HepG2 (cell line): ENCODE results near the gene NOTCH3. TPM values are rescaled to one million over a fixed set of nuclear protein-coding genes. Genes with fewer than 3 reads are reported as not detected.

Source experiments
- ATAC-seq: fragments of 200-7000 bp; cut with Tn5 transposase; 3 replicates; pipeline ENCODE4 v1.9.1; 2020; ENCODE audit warnings: mild to moderate bottlenecking, moderate library complexity
- BruUV-seq: library from RNA; stranded (reverse); fragments of 400-500 nt; replicated peaks from 2 replicates; lab custom pipeline; 2021; lab: Mats Ljungman, UMichigan
- CTCF ChIA-PET: fragments of 300-600 bp; formaldehyde crosslinking; extraction: SDS; loops from one replicate; lab custom pipeline; 2021; ENCODE audit warnings: low total read pairs, inconsistent platforms, low intra/inter-chr PET ratio; lab: Yijun Ruan, JAX
- POLR2A ChIA-PET: fragments of 350-600 bp; sonication (Branson Sonifier 250); formaldehyde crosslinking; loops from one replicate; lab custom pipeline; 2020; ENCODE audit warnings: antibody characterized with exemption, inconsistent platforms; lab: Yijun Ruan, JAX
- DNase-seq: peaks from one replicate; pipeline ENCODE4 v3.0.0-alpha.2; 2015; ENCODE audit warnings: low spot score
- FAIRE-seq: peaks from 3 replicates; lab custom pipeline; 2011; peaks lifted over from hg19 to GRCh38; lab: Jason Lieb, UNC
- H2AFZ ChIP-seq: one replicate; pipeline ENCODE4 v1.6.1; 2011; ENCODE audit warnings: low read length, inconsistent platforms
- H3K27ac ChIP-seq: fragments of 300-600 bp; 3 replicates; pipeline ENCODE4 v1.8.0; 2011; ENCODE audit warnings: mixed run types, mild to moderate bottlenecking, mixed read lengths, low read length, inconsistent platforms; ENCODE audit not compliant: insufficient read depth; ENCODE audit errors: extremely low read length
- H3K27me3 ChIP-seq, 2 experiments: fragments of 200-600 bp in 1 of 2; 2 replicates in 1 of 2; 3 replicates in 1 of 2; pipeline versions ENCODE4 v1.6.0 to v1.8.0; 2011; ENCODE audit warnings: low read length in 2 of 2, mild to moderate bottlenecking in 2 of 2, moderate library complexity in 2 of 2, inconsistent platforms in 1 of 2; ENCODE audit not compliant: insufficient read depth in 2 of 2, control insufficient read depth in 1 of 2
- H3K36me3 ChIP-seq, 2 experiments: fragments of 200-600 bp in 1 of 2; replicated peaks in 1 of 2; 2 replicates in 1 of 2; 3 replicates in 1 of 2; pipeline versions ENCODE4 v1.5.1 to v1.8.0; 2011; ENCODE audit warnings: low read length in 2 of 2, inconsistent platforms in 1 of 2; ENCODE audit not compliant: insufficient read depth in 2 of 2, control insufficient read depth in 1 of 2
- H3K4me1 ChIP-seq: 2 replicates; pipeline ENCODE4 v1.5.1; 2012; ENCODE audit warnings: low read length, inconsistent platforms; ENCODE audit not compliant: insufficient read depth
- H3K4me2 ChIP-seq: 2 replicates; pipeline ENCODE4 v1.6.0; 2011; ENCODE audit warnings: low read depth, low read length, inconsistent platforms
- H3K4me3 ChIP-seq, 3 experiments: fragments of 200-600 bp in 1 of 3; sonication (generic), shearing (Covaris generic) in 1 of 3; replicated peaks in 1 of 3; 2 replicates each; pipeline ENCODE4 v1.5.1; 2011 to 2016; ENCODE audit warnings: low read length in 3 of 3, inconsistent platforms in 2 of 3, low read depth in 2 of 3, mild to moderate bottlenecking in 2 of 3, control low read depth in 1 of 3, mixed read lengths in 1 of 3; ENCODE audit not compliant: insufficient read depth in 1 of 3
- H3K79me2 ChIP-seq: one replicate; pipeline ENCODE4 v1.6.1; 2011; ENCODE audit warnings: low read length, inconsistent platforms; ENCODE audit not compliant: insufficient read depth
- H3K9ac ChIP-seq: 2 replicates; pipeline ENCODE4 v1.6.0; 2011; ENCODE audit warnings: mild to moderate bottlenecking, low read depth, low read length, inconsistent platforms; ENCODE audit not compliant: insufficient read depth
- H3K9me3 ChIP-seq: 2 replicates; pipeline ENCODE4 v1.5.1; 2012; ENCODE audit warnings: mild to moderate bottlenecking, low read length
- H4K20me1 ChIP-seq: 2 replicates; pipeline ENCODE4 v1.6.0; 2011; ENCODE audit warnings: inconsistent platforms, mild to moderate bottlenecking, low read length, moderate library complexity; ENCODE audit not compliant: insufficient read depth
- ASH2L ChIP-seq: fragments of 300-600, 200-600 bp; sonication (generic); IDR thresholded peaks from 2 replicates; pipeline ENCODE4 v1.7.0; 2017; ENCODE audit warnings: low read depth, mild to moderate bottlenecking, moderate library complexity, mixed read lengths, low read length; ENCODE audit not compliant: insufficient read length
- ETV6 ChIP-seq: sonication (generic); formaldehyde crosslinking; conservative IDR thresholded peaks from 2 replicates; pipeline ENCODE4 v1.4.0; 2020; ENCODE audit warnings: missing genetic modification reagents
- KLF13 ChIP-seq: sonication (generic); formaldehyde crosslinking; IDR thresholded peaks from 2 replicates; pipeline ENCODE4 v1.4.0; 2020; ENCODE audit warnings: mild to moderate bottlenecking, missing genetic modification reagents
- KLF16 ChIP-seq, 2 experiments: sonication (generic) in 1 of 2; formaldehyde crosslinking in 1 of 2; IDR thresholded peaks; 2 replicates each; pipeline versions ENCODE4 v1.6.1 to v1.8.0; 2016 to 2023; ENCODE audit warnings: missing genetic modification reagents in 2 of 2, missing compliant biosample characterization in 1 of 2
- PAWR ChIP-seq: sonication (generic); formaldehyde crosslinking; IDR thresholded peaks from 2 replicates; pipeline ENCODE4 v1.4.0; 2020; ENCODE audit warnings: missing genetic modification reagents, mild to moderate bottlenecking, borderline replicate concordance
- RFX3 ChIP-seq: IDR thresholded peaks from 2 replicates; pipeline ENCODE4 v1.6.1; 2016; ENCODE audit warnings: missing biosample characterization, missing genetic modification reagents
- THAP11 ChIP-seq: IDR thresholded peaks from 2 replicates; pipeline ENCODE4 v1.6.1; 2016; ENCODE audit warnings: missing biosample characterization, missing genetic modification reagents
- ZGPAT ChIP-seq: IDR thresholded peaks from 2 replicates; pipeline ENCODE4 v1.6.1; 2016; ENCODE audit warnings: mild to moderate bottlenecking
- ZHX1 ChIP-seq: sonication (generic); formaldehyde crosslinking; IDR thresholded peaks from 2 replicates; pipeline ENCODE4 v1.8.1; 2022; ENCODE audit warnings: low read depth, mild to moderate bottlenecking, missing genetic modification reagents
- ZNF75D ChIP-seq: sonication (generic); formaldehyde crosslinking; IDR thresholded peaks from 2 replicates; pipeline ENCODE4 v1.8.1; 2023; ENCODE audit warnings: missing genetic modification reagents, mild to moderate bottlenecking, borderline replicate concordance
- WGBS: methylation state at CpG from one replicate; pipeline ENCODE4 v1.1.6; 2017; ENCODE audit warnings: low lambda C conversion rate; 5-methylcytosine and 5-hydroxymethylcytosine counted together
- in situ Hi-C: cut with HindIII; loops from 2 replicates; pipeline ENCODE4 v1.10.0; 2017; ENCODE audit warnings: low pct_unique_long_range_greater_than_20kb; ENCODE audit not compliant: extremely low pct_ligation_motif_present
- intact Hi-C: fragments of 100-400 bp; cut with micrococcal nuclease; formaldehyde crosslinking; loops from one replicate; pipeline ENCODE4 v1.10.0; 2022; ENCODE audit not compliant: unreplicated experiment
- polyA plus RNA-seq, 8 experiments: library from polyadenylated mRNA; depleted of rRNA in 3 of 8; stranded (reverse) in 7 of 8; unstranded in 1 of 8; fragments of >200 nt; fragmentation: Illumina TruSeq in 4 of 8; extraction: Trizol in 4 of 8; gene quantifications; 2 replicates each; pipeline versions ENCODE4 v1.2.1 to v1.2.3, GENCODE V29; 2011 to 2016; ENCODE audit warnings: low read depth in 4 of 8, missing spikeins in 1 of 8, mixed read lengths in 1 of 8; ENCODE audit not compliant: insufficient read depth in 1 of 8
- total RNA-seq, 5 experiments: library from RNA; depleted of rRNA; stranded (reverse); fragments of >200 nt; fragmentation: Illumina TruSeq; extraction: Trizol; gene quantifications; 2 replicates each; pipeline ENCODE4 v1.2.3, GENCODE V29; 2016; ENCODE audit warnings: low read depth in 1 of 5
- TF ChIP-seq, protein P1 (sequence below): sonication (generic); formaldehyde crosslinking; IDR thresholded peaks from 2 replicates; pipeline ENCODE4 v1.9.0; 2022; ENCODE audit warnings: missing genetic modification reagents, mild to moderate bottlenecking, borderline replicate concordance
- TF ChIP-seq, protein P2 (sequence below), 2 experiments: sonication (generic) in 1 of 2; formaldehyde crosslinking in 1 of 2; IDR thresholded peaks; 2 replicates each; pipeline versions ENCODE4 v1.4.0 to v1.6.1; 2018 to 2020; ENCODE audit warnings: missing genetic modification reagents in 2 of 2, borderline replicate concordance in 1 of 2, low read depth in 1 of 2, mild to moderate bottlenecking in 1 of 2, missing biosample characterization in 1 of 2
- TF ChIP-seq, protein P3 (sequence below): sonication (generic); formaldehyde crosslinking; IDR thresholded peaks from 2 replicates; pipeline ENCODE4 v1.4.0; 2020; ENCODE audit warnings: mild to moderate bottlenecking, missing genetic modification reagents
- TF ChIP-seq, protein P4 (sequence below): sonication (generic); formaldehyde crosslinking; IDR thresholded peaks from 2 replicates; pipeline ENCODE4 v1.8.0; 2022; ENCODE audit warnings: missing genetic modification reagents, mild to moderate bottlenecking, inconsistent platforms, borderline replicate concordance

Gene NOTCH3
- total and polyA plus RNA-seq, 2 of the 13 experiments (the other 11 are each of a cell fraction or from before 2014, with no cell fraction given), result 0.09 to 0.28 TPM

DNA sequence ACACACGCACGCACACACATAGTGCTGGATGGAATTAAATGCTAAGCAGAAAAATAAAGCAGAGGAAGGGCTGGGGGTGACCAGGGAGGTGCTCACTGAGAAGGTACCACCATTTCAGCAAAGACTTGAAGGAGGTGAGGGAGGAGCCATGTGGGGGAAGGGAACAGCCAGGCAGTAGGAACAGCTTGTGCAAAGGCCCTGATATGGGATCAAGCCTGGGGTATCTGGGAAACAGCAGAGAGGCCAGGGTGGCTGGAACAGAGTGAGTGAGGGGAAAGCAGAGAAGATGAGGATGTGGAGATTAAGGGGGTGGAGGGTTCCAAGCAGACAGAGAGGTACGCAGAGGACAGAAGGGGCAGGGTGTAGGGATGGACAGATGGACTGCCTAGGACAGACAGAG, 25.2 kb downstream of the NOTCH3 start:
- Histone ChIP-seq H3K4me1 (peaks cover 24% of the 10 kb centered on the region), H4K20me1 (no peaks in the 10 kb centered on the region), H3K9me3 (no peaks in the 10 kb centered on the region), H3K4me2 (no peak overlapping the region), H3K27ac (no peak overlapping the region), H3K9ac (no peak overlapping the region), H2AFZ (no peak overlapping the region), H3K79me2 (no peaks in the 10 kb centered on the region), H3K36me3 (no peaks in the 10 kb centered on the region), H3K27me3 (no peaks in the 10 kb centered on the region), H3K4me3 (no peak overlapping the region)
- WGBS, result 87% methylated on average over 3 of the region's 3 CpGs
- intact Hi-C loops (loop anchor here (5.0 kb wide), 1 partner anchor 72 kb away; no protein-coding TSS in a partner anchor), in situ Hi-C loops (no loop called here)
- BruUV-seq, result no TSS peak
- DNase-seq, result no peak
- no peak for ATAC-seq
- CTCF ChIA-PET, result no interaction called here
- no peak for FAIRE-seq
- POLR2A ChIA-PET, result no interaction called here
- TF ChIP-seq ZGPAT (no peak), ETV6 (CRISPR knock-in tag) (no peak), ZNF75D (CRISPR knock-in tag) (no peak), ASH2L (no peak), KLF16 (CRISPR knock-in tag; IDR thresholded peaks at IDR 0.05) (no peak), KLF13 (CRISPR knock-in tag) (no peak), RFX3 (CRISPR knock-in tag) (no peak), THAP11 (CRISPR knock-in tag) (no peak), ZHX1 (no peak), PAWR (CRISPR knock-in tag) (no peak)
- TF ChIP-seq, protein P1, sequence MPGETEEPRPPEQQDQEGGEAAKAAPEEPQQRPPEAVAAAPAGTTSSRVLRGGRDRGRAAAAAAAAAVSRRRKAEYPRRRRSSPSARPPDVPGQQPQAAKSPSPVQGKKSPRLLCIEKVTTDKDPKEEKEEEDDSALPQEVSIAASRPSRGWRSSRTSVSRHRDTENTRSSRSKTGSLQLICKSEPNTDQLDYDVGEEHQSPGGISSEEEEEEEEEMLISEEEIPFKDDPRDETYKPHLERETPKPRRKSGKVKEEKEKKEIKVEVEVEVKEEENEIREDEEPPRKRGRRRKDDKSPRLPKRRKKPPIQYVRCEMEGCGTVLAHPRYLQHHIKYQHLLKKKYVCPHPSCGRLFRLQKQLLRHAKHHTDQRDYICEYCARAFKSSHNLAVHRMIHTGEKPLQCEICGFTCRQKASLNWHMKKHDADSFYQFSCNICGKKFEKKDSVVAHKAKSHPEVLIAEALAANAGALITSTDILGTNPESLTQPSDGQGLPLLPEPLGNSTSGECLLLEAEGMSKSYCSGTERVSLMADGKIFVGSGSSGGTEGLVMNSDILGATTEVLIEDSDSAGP (CRISPR knock-in tag), result no peak
- TF ChIP-seq, protein P2, sequence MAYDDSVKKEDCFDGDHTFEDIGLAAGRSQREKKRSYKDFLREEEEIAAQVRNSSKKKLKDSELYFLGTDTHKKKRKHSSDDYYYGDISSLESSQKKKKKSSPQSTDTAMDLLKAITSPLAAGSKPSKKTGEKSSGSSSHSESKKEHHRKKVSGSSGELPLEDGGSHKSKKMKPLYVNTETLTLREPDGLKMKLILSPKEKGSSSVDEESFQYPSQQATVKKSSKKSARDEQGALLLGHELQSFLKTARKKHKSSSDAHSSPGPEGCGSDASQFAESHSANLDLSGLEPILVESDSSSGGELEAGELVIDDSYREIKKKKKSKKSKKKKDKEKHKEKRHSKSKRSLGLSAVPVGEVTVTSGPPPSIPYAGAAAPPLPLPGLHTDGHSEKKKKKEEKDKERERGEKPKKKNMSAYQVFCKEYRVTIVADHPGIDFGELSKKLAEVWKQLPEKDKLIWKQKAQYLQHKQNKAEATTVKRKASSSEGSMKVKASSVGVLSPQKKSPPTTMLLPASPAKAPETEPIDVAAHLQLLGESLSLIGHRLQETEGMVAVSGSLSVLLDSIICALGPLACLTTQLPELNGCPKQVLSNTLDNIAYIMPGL (CRISPR knock-in tag; IDR thresholded peaks at IDR 0.05; ENCODE audit: borderline replicate concordance in 1 of 2, low read depth in 1 of 2), result no peak
- TF ChIP-seq, protein P3, sequence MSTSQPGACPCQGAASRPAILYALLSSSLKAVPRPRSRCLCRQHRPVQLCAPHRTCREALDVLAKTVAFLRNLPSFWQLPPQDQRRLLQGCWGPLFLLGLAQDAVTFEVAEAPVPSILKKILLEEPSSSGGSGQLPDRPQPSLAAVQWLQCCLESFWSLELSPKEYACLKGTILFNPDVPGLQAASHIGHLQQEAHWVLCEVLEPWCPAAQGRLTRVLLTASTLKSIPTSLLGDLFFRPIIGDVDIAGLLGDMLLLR (CRISPR knock-in tag), result no peak
- TF ChIP-seq, protein P4, sequence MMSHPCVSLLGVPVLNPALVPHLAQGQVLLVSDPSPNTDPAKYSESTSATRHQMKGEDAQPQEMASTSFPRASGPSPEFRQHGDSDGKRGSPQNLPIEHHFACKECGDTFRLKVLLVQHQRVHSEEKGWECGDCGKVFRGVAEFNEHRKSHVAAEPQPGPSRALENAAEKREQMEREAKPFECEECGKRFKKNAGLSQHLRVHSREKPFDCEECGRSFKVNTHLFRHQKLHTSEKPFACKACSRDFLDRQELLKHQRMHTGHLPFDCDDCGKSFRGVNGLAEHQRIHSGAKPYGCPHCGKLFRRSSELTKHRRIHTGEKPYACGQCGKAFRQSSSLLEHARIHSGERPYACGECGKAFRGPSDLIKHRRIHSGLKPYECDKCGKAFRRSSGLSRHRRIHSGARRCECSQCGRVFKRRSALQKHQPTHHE, result no peak
